HCT116 (cell line): ENCODE results near the gene ATRN.

Experiments
- EGR1 ChIP-seq: IDR thresholded peaks from 2 replicates; pipeline ENCODE4 v1.6.1; 2012; ENCODE audit warnings: low read depth
- JUND ChIP-seq: IDR thresholded peaks from 2 replicates; pipeline ENCODE4 v1.6.1; 2012
- POLR2A ChIP-seq: IDR thresholded peaks from 2 replicates; pipeline ENCODE4 v1.7.0; 2011; ENCODE audit warnings: borderline replicate concordance; ENCODE audit not compliant: insufficient read depth, insufficient read length; ENCODE audit errors: extremely low read depth
- RAD21 ChIP-seq: IDR thresholded peaks from 2 replicates; pipeline ENCODE4 v1.6.1; 2012; ENCODE audit warnings: low read depth, mild to moderate bottlenecking
- TCF7L2 ChIP-seq: IDR thresholded peaks from 2 replicates; pipeline ENCODE4 v1.7.0; 2011; ENCODE audit warnings: borderline replicate concordance, inconsistent platforms; ENCODE audit not compliant: insufficient read depth, insufficient read length; ENCODE audit errors: extremely low read depth
- TF ChIP-seq, protein P1 (sequence below), 3 experiments: fragments of 200-600 bp in 1 of 3; sonication (generic) in 1 of 3; IDR thresholded peaks in 2 of 3; conservative IDR thresholded peaks in 1 of 3; 2 replicates each; pipeline ENCODE4 v1.5.1; 2012 to 2017; ENCODE audit warnings: low read depth in 2 of 3, low read length in 2 of 3, antibody characterized with exemption in 1 of 3, borderline replicate concordance in 1 of 3, control low read depth in 1 of 3, mild to moderate bottlenecking in 1 of 3, mixed read lengths in 1 of 3, mixed run types in 1 of 3, moderate library complexity in 1 of 3; ENCODE audit not compliant: insufficient read depth in 1 of 3
- TF ChIP-seq, protein P2 (sequence below): IDR thresholded peaks from 2 replicates; pipeline ENCODE4 v1.6.1; 2012
- TF ChIP-seq, protein P3 (sequence below): IDR thresholded peaks from 2 replicates; pipeline ENCODE4 v1.6.1; 2012

DNA sequence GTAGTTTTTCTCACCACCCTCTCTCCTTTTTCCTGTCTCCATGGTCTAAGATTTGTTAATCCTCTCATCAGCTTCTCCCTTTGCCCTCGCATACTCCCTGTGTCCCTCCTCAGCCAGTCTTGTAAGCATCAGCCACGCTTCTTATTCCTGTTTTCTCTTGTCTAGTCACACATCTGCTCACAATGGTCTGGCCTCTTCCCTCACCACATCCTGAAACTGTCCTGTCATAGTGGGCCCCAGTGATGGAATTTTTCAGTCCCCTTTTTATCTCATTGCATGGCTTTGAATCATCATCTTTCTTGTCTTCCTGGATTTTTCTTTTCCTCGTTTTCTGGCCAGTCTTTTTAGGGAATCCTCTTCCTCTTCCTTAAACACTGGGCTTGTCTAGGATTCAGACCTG, 135.2 kb downstream of the ATRN start:
- TF ChIP-seq POLR2A (no peak), RAD21 (no peak), JUND (no peak), TCF7L2 (no peak), EGR1 (no peak)
- TF ChIP-seq, protein P1, sequence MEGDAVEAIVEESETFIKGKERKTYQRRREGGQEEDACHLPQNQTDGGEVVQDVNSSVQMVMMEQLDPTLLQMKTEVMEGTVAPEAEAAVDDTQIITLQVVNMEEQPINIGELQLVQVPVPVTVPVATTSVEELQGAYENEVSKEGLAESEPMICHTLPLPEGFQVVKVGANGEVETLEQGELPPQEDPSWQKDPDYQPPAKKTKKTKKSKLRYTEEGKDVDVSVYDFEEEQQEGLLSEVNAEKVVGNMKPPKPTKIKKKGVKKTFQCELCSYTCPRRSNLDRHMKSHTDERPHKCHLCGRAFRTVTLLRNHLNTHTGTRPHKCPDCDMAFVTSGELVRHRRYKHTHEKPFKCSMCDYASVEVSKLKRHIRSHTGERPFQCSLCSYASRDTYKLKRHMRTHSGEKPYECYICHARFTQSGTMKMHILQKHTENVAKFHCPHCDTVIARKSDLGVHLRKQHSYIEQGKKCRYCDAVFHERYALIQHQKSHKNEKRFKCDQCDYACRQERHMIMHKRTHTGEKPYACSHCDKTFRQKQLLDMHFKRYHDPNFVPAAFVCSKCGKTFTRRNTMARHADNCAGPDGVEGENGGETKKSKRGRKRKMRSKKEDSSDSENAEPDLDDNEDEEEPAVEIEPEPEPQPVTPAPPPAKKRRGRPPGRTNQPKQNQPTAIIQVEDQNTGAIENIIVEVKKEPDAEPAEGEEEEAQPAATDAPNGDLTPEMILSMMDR (IDR thresholded peaks at IDR 0.05 in 2 of 3, conservative IDR thresholded peaks at IDR 0.05 in 1 of 3; ENCODE audit: borderline replicate concordance in 1 of 3, insufficient read depth in 1 of 3, low read depth in 2 of 3, low read length in 2 of 3) = no peak
- TF ChIP-seq, protein P2, sequence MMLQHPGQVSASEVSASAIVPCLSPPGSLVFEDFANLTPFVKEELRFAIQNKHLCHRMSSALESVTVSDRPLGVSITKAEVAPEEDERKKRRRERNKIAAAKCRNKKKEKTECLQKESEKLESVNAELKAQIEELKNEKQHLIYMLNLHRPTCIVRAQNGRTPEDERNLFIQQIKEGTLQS = no peak
- TF ChIP-seq, protein P3, sequence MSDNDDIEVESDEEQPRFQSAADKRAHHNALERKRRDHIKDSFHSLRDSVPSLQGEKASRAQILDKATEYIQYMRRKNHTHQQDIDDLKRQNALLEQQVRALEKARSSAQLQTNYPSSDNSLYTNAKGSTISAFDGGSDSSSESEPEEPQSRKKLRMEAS = no peak
